PC-9 (cell line): ENCODE data around the gene RAD17.

ENCODE experiments used
- CTCF ChIP-seq: fragments of 200-600 bp; sonication (generic); conservative IDR thresholded peaks from 2 replicates; pipeline ENCODE4 v1.6.1; 2017; ENCODE audit warnings: mixed run types, antibody characterized with exemption, mild to moderate bottlenecking, moderate library complexity
- EZH2 ChIP-seq: fragments of 200-600 bp; sonication (generic); IDR thresholded peaks from 2 replicates; pipeline ENCODE4 v1.8.0; 2017; ENCODE audit warnings: antibody characterized with exemption, low read depth

- no peak for TF ChIP-seq CTCF
- no peak for TF ChIP-seq EZH2
Measured at GRCh38 chr5:69350664-69351063, 19.0 kb upstream of the RAD17 start.
